ENCODE results near the gene NOL6. TPM values are rescaled to one million over a fixed set of nuclear protein-coding genes. Genes with fewer than 3 reads are reported as not detected.
A peak's percentile ranks its signal among the peaks of the same experiment; 100 is the strongest.
"Not testable (repeated sequence)": the region's sequence is repeated elsewhere in the genome, so short reads cannot be mapped to it uniquely, and the experiment has no call there.

NOL6 gene, protein sequence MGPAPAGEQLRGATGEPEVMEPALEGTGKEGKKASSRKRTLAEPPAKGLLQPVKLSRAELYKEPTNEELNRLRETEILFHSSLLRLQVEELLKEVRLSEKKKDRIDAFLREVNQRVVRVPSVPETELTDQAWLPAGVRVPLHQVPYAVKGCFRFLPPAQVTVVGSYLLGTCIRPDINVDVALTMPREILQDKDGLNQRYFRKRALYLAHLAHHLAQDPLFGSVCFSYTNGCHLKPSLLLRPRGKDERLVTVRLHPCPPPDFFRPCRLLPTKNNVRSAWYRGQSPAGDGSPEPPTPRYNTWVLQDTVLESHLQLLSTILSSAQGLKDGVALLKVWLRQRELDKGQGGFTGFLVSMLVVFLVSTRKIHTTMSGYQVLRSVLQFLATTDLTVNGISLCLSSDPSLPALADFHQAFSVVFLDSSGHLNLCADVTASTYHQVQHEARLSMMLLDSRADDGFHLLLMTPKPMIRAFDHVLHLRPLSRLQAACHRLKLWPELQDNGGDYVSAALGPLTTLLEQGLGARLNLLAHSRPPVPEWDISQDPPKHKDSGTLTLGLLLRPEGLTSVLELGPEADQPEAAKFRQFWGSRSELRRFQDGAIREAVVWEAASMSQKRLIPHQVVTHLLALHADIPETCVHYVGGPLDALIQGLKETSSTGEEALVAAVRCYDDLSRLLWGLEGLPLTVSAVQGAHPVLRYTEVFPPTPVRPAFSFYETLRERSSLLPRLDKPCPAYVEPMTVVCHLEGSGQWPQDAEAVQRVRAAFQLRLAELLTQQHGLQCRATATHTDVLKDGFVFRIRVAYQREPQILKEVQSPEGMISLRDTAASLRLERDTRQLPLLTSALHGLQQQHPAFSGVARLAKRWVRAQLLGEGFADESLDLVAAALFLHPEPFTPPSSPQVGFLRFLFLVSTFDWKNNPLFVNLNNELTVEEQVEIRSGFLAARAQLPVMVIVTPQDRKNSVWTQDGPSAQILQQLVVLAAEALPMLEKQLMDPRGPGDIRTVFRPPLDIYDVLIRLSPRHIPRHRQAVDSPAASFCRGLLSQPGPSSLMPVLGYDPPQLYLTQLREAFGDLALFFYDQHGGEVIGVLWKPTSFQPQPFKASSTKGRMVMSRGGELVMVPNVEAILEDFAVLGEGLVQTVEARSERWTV
- total RNA-seq = 10 to 100 TPM; 11.5 to 29.3 TPM

DNA sequence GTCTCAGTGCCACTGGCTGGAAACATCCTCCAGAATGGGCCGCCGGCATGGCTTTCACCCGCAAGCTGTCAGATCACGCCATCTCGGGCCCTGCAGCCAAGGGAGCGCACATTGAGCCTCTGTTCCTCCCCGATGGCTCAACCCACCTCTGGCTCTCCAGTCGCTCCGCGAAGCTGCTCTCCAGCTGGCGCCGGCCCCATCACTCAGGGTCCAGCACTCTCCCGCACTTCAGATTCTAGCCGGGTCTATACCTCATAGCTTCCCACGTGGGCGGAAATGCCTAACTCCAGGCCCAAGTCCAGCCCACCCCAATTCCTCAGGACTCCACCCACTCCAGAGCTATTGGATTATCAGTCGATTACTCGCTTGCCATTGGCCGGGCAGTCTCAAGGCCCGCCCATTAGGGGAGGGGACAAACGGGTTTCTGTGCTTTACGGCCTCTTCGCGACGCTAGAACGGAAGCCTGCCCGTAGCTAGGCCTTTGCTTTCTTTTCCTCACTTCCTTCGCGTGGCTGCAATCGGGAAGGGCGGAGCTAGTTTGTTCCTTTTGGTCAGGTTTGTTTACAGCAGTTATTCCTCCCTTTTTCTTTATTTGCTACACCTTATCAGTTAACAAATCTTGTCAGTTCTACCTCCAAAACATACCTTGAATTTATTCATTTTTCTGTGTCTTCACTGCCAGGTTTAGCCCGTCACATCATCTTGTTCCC lies at the start of gene NOL6:
TSS of gene NOL6 (minus strand) at position 282 of the 710 bp plus-strand sequence. CDS start at position 200, 82 bp downstream.
- intact Hi-C loops (cut with DNase I) = no loop called here
- DNase-seq = peak; percentile 98
- H3K4me1 ChIP-seq = no peaks in the 10 kb centered on the region

DNA sequence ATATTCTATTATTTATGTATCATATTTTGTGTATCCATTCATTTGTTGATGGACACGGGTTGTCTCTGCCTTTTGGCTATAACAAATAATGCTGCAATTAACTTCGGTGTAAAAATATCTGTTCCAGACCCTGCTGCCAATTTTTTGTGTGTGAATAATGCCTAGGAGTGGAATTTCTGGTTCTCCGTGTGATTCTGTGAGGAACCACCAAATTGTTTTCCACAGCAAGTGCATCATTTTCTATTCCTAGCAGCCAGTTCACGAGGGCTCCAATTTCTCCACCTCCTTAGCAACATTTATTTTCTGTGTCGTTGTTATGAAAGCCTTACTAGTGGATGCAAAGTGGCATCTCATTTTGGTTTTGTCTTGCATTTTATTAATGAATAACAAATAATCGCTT lies 48.1 kb upstream of the NOL6 start:
- H3K9ac ChIP-seq (ENCODE audit: low read depth in 2 of 2, low read length in 2 of 2); H3K9me3 ChIP-seq; DNase-seq; H3K36me3 ChIP-seq; H3K27ac ChIP-seq; H3K4me3 ChIP-seq; intact Hi-C loops (cut with DNase I); H3K4me1 ChIP-seq: not testable (repeated sequence)
- H3K27me3 ChIP-seq = peaks cover 15% of the 10 kb centered on the region

More for the DNA sequence above, at the start of gene NOL6:
- no peaks in the 10 kb centered on the region for H3K27me3 ChIP-seq
- H3K4me3 ChIP-seq = peak within 1 kb of the TSS; percentile 92
- peaks cover 8% of the 10 kb centered on the region for H3K36me3 ChIP-seq
- peak within 1 kb of the TSS; percentile 57 to 78 for H3K9ac ChIP-seq (ENCODE audit: low read depth in 2 of 2, low read length in 2 of 2)
- TF ChIP-seq, protein P1, sequence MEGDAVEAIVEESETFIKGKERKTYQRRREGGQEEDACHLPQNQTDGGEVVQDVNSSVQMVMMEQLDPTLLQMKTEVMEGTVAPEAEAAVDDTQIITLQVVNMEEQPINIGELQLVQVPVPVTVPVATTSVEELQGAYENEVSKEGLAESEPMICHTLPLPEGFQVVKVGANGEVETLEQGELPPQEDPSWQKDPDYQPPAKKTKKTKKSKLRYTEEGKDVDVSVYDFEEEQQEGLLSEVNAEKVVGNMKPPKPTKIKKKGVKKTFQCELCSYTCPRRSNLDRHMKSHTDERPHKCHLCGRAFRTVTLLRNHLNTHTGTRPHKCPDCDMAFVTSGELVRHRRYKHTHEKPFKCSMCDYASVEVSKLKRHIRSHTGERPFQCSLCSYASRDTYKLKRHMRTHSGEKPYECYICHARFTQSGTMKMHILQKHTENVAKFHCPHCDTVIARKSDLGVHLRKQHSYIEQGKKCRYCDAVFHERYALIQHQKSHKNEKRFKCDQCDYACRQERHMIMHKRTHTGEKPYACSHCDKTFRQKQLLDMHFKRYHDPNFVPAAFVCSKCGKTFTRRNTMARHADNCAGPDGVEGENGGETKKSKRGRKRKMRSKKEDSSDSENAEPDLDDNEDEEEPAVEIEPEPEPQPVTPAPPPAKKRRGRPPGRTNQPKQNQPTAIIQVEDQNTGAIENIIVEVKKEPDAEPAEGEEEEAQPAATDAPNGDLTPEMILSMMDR (IDR thresholded peaks at IDR 0.05) = no peak
- peak within 1 kb of the TSS; percentile 73 for H3K27ac ChIP-seq
- no peaks in the 10 kb centered on the region for H3K9me3 ChIP-seq

DNA sequence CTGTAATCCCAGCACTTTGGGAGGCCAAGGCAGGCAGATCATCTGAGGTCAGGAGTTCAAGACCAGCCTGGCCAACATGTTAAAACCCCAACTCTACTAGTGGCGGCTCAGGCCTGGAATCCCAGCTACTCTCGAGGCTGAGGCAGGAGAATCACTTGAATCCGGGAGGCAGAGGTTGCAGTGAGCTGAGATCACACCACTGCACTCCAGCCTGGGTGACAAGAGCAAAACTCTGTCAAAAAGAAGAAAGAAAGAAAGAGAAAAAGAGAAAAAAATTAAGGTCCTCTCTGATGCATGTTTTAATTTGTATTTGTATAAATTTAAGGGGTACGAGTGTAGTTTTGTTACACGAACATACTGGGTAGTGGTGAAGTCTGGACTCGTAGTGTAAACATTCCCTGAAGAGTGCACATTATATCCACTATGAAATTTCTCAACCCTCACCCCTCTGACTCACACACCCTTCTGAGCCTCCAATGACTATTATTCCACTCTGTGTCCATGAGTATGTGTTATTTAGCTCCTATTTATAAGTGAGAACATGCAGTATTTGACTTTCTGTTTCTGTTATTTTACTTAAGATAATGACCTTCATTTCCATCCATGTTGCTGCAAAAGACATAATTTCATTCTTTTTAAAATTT lies 44.3 kb upstream of the NOL6 start:
- H3K9me3 ChIP-seq; H3K4me3 ChIP-seq; H3K4me1 ChIP-seq; intact Hi-C loops (cut with DNase I); H3K36me3 ChIP-seq; H3K9ac ChIP-seq (ENCODE audit: low read depth in 2 of 2, low read length in 2 of 2); DNase-seq; H3K27ac ChIP-seq; H3K27me3 ChIP-seq: not testable (repeated sequence)

DNA sequence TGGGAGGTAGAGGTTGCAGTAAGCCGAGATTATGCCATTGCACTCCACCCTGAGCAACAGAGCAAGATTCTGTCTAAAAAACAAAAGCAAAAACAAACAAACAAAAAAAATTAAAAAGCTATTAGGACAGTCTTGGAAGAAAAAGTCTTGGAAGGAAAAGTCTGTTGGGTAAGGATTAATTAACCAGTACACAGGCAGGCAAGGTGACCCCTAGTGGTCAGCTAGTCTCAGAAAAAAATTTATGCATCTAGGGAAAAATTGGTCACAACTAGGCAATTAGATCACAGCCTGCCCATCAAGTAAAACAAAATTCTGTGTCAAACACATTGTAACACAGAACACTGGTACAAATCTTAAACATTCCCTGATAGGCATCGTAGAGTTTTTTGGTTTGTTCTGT lies 43.6 kb upstream of the NOL6 start:
- no peak overlapping the region for H3K4me3 ChIP-seq
- no peaks in the 10 kb centered on the region for H3K36me3 ChIP-seq
- TF ChIP-seq, protein P1 (IDR thresholded peaks at IDR 0.05) = peak; percentile 51
- no peak for DNase-seq
- intact Hi-C loops (cut with DNase I) = no loop called here
- no peaks in the 10 kb centered on the region for H3K4me1 ChIP-seq
- no peak overlapping the region for H3K9ac ChIP-seq (ENCODE audit: low read depth in 2 of 2, low read length in 2 of 2)
- H3K27ac ChIP-seq = no peak overlapping the region
- H3K9me3 ChIP-seq = no peaks in the 10 kb centered on the region
- H3K27me3 ChIP-seq = no peaks in the 10 kb centered on the region

DNA sequence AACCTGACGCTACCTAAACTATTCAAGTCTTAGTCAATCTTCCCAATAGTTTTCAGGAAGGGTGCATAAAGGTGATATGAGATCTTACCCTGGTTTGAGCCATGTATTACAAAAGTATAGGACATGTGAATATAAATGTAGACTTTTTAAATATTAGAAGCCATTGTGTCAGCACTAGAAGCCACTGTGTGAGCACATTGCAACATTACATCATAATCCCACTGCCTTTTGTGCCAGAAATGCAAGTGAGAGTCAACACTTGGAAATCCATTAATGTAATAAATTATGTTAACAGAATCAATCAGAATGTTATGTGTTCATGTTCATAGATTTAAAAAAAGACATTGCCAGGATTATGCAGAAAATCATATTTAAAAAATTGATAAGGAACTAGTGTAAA lies 42.7 kb upstream of the NOL6 start:
- intact Hi-C loops (cut with DNase I); H3K4me3 ChIP-seq; H3K9ac ChIP-seq (ENCODE audit: low read depth in 2 of 2, low read length in 2 of 2); H3K4me1 ChIP-seq; H3K27me3 ChIP-seq; DNase-seq; H3K9me3 ChIP-seq; H3K36me3 ChIP-seq; H3K27ac ChIP-seq: not testable (repeated sequence)

DNA sequence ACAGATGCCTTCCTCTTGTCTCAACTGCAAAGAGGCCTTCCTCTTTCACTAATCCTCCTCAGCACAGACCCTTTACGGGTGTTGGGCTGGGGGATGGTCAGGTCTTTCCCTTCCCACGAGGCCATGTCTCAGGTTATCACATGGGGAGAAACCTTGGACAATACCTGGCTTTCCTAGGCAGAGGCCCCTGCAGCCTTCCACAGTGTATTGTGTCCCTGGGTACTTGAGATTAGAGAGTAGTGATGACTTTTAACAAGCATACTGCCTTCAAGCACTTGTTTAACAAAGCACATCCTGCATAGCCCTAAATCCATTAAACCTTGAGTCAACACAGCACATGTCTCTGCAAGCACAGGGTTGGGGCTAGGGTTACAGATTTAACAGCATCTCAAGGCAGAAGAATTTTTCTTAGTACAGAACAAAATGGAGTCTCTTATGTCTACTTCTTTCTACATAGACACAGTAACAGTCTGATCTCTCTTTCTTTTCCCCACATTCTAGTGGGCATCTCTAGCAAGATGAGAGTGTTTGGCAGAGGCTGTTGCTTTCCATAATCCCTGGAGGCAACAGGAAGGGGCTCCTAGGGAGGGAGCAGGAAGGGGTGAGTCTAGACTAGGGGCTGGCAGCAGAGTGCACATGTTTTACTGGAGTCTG lies 41.7 kb upstream of the NOL6 start:
- H3K9ac ChIP-seq (ENCODE audit: low read depth in 2 of 2, low read length in 2 of 2); H3K27ac ChIP-seq; H3K9me3 ChIP-seq; DNase-seq; intact Hi-C loops (cut with DNase I); H3K4me3 ChIP-seq; H3K4me1 ChIP-seq; H3K27me3 ChIP-seq; H3K36me3 ChIP-seq: not testable (repeated sequence)

DNA sequence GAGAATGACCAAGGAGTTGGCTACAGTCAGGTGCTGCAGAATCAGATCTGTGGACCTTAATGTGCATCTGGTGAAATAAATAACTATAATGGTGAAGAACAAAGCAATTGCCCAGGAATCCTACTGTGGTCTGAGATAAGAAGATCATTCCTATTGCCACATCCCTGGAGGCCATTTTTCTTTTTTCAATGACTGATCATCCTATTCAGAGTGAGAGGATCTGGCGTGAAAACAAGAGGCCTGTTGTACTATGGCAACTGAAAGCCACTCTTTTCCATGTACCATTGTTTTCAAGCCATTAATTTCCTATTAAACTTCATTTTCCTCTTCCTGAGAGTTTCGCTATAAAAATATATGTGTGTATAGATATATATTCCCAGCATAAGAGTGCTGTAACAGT lies 38.8 kb upstream of the NOL6 start:
- not testable (repeated sequence) for H3K27ac ChIP-seq, H3K4me3 ChIP-seq, DNase-seq

DNA sequence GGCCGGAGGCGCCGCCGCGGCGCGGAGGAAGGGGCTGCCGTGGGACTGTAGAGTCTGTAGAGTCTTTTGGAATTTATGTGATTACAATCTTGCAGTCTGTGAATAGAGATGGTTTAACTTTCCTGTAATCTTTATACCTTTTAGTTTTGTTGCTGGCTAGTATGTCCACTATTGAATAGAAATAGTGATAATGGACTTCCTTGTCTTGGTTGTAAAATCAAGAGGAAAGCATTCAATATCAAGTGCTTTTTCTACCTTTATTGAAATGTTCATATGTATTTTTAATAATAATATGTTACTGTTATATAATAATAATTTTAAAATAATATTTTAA lies 37.4 kb upstream of the NOL6 start:
- H3K27me3 ChIP-seq; H3K4me1 ChIP-seq; DNase-seq; H3K9me3 ChIP-seq; intact Hi-C loops (cut with DNase I); H3K36me3 ChIP-seq: not testable (repeated sequence)
- H3K9ac ChIP-seq (ENCODE audit: low read depth in 2 of 2, low read length in 2 of 2) = peak overlapping the region; percentile 19 to 54
- peak overlapping the region; percentile 59 for H3K4me3 ChIP-seq
- peak overlapping the region; percentile 55 for H3K27ac ChIP-seq

More for the DNA sequence above, 38.8 kb upstream of the NOL6 start:
- H3K4me1 ChIP-seq; H3K27me3 ChIP-seq; H3K36me3 ChIP-seq; H3K9ac ChIP-seq (ENCODE audit: low read depth in 2 of 2, low read length in 2 of 2); H3K9me3 ChIP-seq; intact Hi-C loops (cut with DNase I): not testable (repeated sequence)

Measured in colonic mucosa (tissue), 4 donors.